B cell (primary cell): ENCODE data around the gene TRMT11. TPM values are rescaled to one million over a fixed set of nuclear protein-coding genes. Genes with fewer than 3 reads are reported as not detected.

ENCODE experiments used
- ATAC-seq: fragments of 200-7000 bp; cut with Tn5 transposase; one replicate; pipeline ENCODE4 v1.10.0; 2021; ENCODE audit warnings: low read depth, mild to moderate bottlenecking, moderate number of reproducible peaks, moderate library complexity
- CTCF ChIA-PET: fragments of 350-600 bp; sonication (Branson Sonifier 250); formaldehyde crosslinking; loops from one replicate; lab custom pipeline; 2021; ENCODE audit warnings: antibody characterized with exemption, inconsistent platforms; lab: Charles Lee
- POLR2A ChIA-PET: fragments of 350-600 bp; sonication (Branson Sonifier 250); formaldehyde crosslinking; loops from one replicate; lab custom pipeline; 2021; ENCODE audit warnings: antibody characterized with exemption; lab: Charles Lee
- DNase-seq: peaks from one replicate; pipeline ENCODE4 v3.0.0; 2013
- H2AFZ ChIP-seq: 2 replicates; pipeline ENCODE4 v1.6.1; 2012; ENCODE audit warnings: mild to moderate bottlenecking, low read depth, low read length; ENCODE audit not compliant: insufficient read depth, poor library complexity, severe bottlenecking
- H3K27ac ChIP-seq, 2 donors: 1 replicate in 1 of 2; 2 replicates in 1 of 2; pipeline ENCODE4 v1.5.1; 2012 to 2013; ENCODE audit warnings: low read length in 2 of 2, mild to moderate bottlenecking in 2 of 2, moderate library complexity in 1 of 2
- H3K27me3 ChIP-seq, 4 experiments: fragments of 200-600 bp in 1 of 4; sonication (generic) in 1 of 4; replicated peaks in 1 of 4; 1 replicate in 2 of 4; 2 replicates in 2 of 4; pipeline versions ENCODE4 v1.6.1 to v1.7.0; 2013 to 2016; ENCODE audit warnings: low read length in 3 of 4, mild to moderate bottlenecking in 2 of 4, mixed read lengths in 1 of 4, moderate library complexity in 1 of 4; ENCODE audit not compliant: insufficient read depth in 4 of 4, control insufficient read depth in 3 of 4; ENCODE audit errors: control extremely low read depth in 1 of 4
- H3K36me3 ChIP-seq, 2 experiments: replicated peaks in 1 of 2; 1 replicate in 1 of 2; 2 replicates in 1 of 2; pipeline versions ENCODE4 v1.6.1 to v1.7.1; 2013; ENCODE audit warnings: low read length in 1 of 2; ENCODE audit not compliant: insufficient read depth in 2 of 2, control insufficient read depth in 1 of 2; ENCODE audit errors: control extremely low read depth in 1 of 2, extremely low read depth in 1 of 2
- H3K4me1 ChIP-seq, 2 donors: fragments of 200-600 bp in 1 of 2; sonication (generic) in 1 of 2; 1 replicate in 1 of 2; 2 replicates in 1 of 2; pipeline versions ENCODE4 v1.5.1 to v1.6.1; 2013 to 2017; ENCODE audit warnings: low read length in 2 of 2; ENCODE audit not compliant: control insufficient read depth in 2 of 2, insufficient read depth in 2 of 2
- H3K4me2 ChIP-seq: replicated peaks from 2 replicates; pipeline ENCODE3; 2012; ENCODE audit warnings: mild to moderate bottlenecking, low read depth, low read length; ENCODE audit not compliant: poor library complexity, severe bottlenecking
- H3K4me3 ChIP-seq, 5 experiments: fragments of 200-600 bp in 1 of 5; sonication (generic) in 1 of 5; 1 replicate in 3 of 5; 2 replicates in 2 of 5; pipeline versions ENCODE4 v1.5.1 to v1.7.0; 2011 to 2016; ENCODE audit warnings: low read length in 4 of 5, mild to moderate bottlenecking in 4 of 5, low read depth in 2 of 5, control low read depth in 1 of 5, moderate library complexity in 1 of 5; ENCODE audit not compliant: insufficient read depth in 1 of 5; ENCODE audit errors: control extremely low read depth in 1 of 5, extremely low read depth in 1 of 5
- H3K79me2 ChIP-seq: fragments of 200-600 bp; sonication (generic); one replicate; pipeline ENCODE4 v1.6.0; 2016; ENCODE audit warnings: low read length; ENCODE audit not compliant: control insufficient read depth, insufficient read depth
- H3K9ac ChIP-seq: fragments of 200-600 bp; sonication (generic); 2 replicates; pipeline ENCODE4 v1.6.1; 2017; ENCODE audit warnings: mild to moderate bottlenecking, low read length, moderate library complexity
- H3K9me3 ChIP-seq, 3 donors: one replicate each; pipeline versions ENCODE4 v1.6.1 to v1.7.1; 2013; ENCODE audit warnings: low read length in 2 of 3; ENCODE audit not compliant: control insufficient read depth in 2 of 3, insufficient read depth in 1 of 3; ENCODE audit errors: control extremely low read depth in 1 of 3
- H4K20me1 ChIP-seq: 2 replicates; pipeline ENCODE4 v1.6.0; 2012; ENCODE audit warnings: mild to moderate bottlenecking, low read length; ENCODE audit not compliant: insufficient read depth, control insufficient read depth, poor library complexity, severe bottlenecking
- H3K27ac Mint-ChIP-seq: one replicate; pipeline ENCODE4 v1.8.0; 2021; ENCODE audit warnings: mixed read lengths
- H3K27me3 Mint-ChIP-seq: one replicate; pipeline ENCODE4 v1.8.0; 2021; ENCODE audit warnings: mixed read lengths
- H3K4me1 Mint-ChIP-seq: one replicate; pipeline ENCODE4 v1.8.0; 2021; ENCODE audit warnings: mixed read lengths
- H3K4me3 Mint-ChIP-seq: one replicate; pipeline ENCODE4 v1.8.0; 2021; ENCODE audit warnings: mixed read lengths
- H3K9me3 Mint-ChIP-seq: one replicate; pipeline ENCODE4 v1.8.0; 2022; ENCODE audit warnings: mixed read lengths; ENCODE audit not compliant: insufficient read depth
- EZH2 ChIP-seq: IDR thresholded peaks from 2 replicates; pipeline ENCODE4 v1.6.1; 2012; ENCODE audit warnings: borderline replicate concordance, low read depth, mild to moderate bottlenecking, moderate library complexity, low read length; ENCODE audit not compliant: insufficient read depth, poor library complexity, severe bottlenecking
- WGBS: methylation state at CpG from one replicate; pipeline ENCODE4 v1.1.5; 2013; ENCODE audit warnings: missing lambda C conversion rate; ENCODE audit not compliant: insufficient coverage; 5-methylcytosine and 5-hydroxymethylcytosine counted together
- intact Hi-C: fragments of 100-400 bp; cut with micrococcal nuclease; formaldehyde crosslinking; loops from one replicate; pipeline ENCODE4 v1.10.0; 2022
- polyA plus RNA-seq: library from polyadenylated mRNA; depleted of rRNA; stranded (reverse); fragments of >200 nt; gene quantifications from 2 replicates; pipeline ENCODE4 v1.2.3, GENCODE V29; 2012
- total RNA-seq, 2 donors: library from RNA; stranded (reverse); fragments of 120-200 nt in 1 of 2; gene quantifications; 1 replicate in 1 of 2; 2 replicates in 1 of 2; pipeline versions ENCODE4 v1.2.3 to v1.2.4, GENCODE V29; 2013 to 2022
- TF ChIP-seq, protein P1 (sequence below): fragments of 200-600 bp; IDR thresholded peaks from one replicate; pipeline ENCODE4 v1.8.0; 2022; ENCODE audit warnings: antibody characterized with exemption, mild to moderate bottlenecking

The TRMT11 gene
- total and polyA plus RNA-seq, 2 donors (not counting 1 experiment from before 2014, with no cell fraction given): 12.1 to 30.4 TPM

GRCh38 chr6:125956506-125957390 is 29.6 kb upstream of the TRMT11 start, which contains the start of gene HINT3:
Gene HINT3 (plus strand): TSS chr6:125956770. CDS start chr6:125956978, 208 bp downstream.
- Mint-ChIP-seq H3K9me3 (no peaks in the 10 kb centered on the region), H3K4me1 (peaks cover 8% of the 10 kb centered on the region), H3K27ac (peak within 1 kb of the TSS; percentile 71), H3K27me3 (peaks cover 8% of the 10 kb centered on the region), H3K4me3 (no peak within 1 kb of the TSS)
- TF ChIP-seq, protein P1, sequence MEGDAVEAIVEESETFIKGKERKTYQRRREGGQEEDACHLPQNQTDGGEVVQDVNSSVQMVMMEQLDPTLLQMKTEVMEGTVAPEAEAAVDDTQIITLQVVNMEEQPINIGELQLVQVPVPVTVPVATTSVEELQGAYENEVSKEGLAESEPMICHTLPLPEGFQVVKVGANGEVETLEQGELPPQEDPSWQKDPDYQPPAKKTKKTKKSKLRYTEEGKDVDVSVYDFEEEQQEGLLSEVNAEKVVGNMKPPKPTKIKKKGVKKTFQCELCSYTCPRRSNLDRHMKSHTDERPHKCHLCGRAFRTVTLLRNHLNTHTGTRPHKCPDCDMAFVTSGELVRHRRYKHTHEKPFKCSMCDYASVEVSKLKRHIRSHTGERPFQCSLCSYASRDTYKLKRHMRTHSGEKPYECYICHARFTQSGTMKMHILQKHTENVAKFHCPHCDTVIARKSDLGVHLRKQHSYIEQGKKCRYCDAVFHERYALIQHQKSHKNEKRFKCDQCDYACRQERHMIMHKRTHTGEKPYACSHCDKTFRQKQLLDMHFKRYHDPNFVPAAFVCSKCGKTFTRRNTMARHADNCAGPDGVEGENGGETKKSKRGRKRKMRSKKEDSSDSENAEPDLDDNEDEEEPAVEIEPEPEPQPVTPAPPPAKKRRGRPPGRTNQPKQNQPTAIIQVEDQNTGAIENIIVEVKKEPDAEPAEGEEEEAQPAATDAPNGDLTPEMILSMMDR: peak; percentile 99
- no peak for TF ChIP-seq EZH2
- Histone ChIP-seq H2AFZ (peak within 1 kb of the TSS; percentile 96), H3K9me3 (no peaks in the 10 kb centered on the region), H3K4me1 (peaks cover 27% of the 10 kb centered on the region in 2 donors), H3K79me2 (peaks cover 58% of the 10 kb centered on the region), H3K4me3 (peak within 1 kb of the TSS; percentile 50 to 96 (median 87)), H3K36me3 (peaks cover 0 to 12% of the 10 kb centered on the region in 2 experiments), H3K27ac (peak within 1 kb of the TSS; percentile 97 to 98), H3K4me2 (peak within 1 kb of the TSS; percentile 89), H4K20me1 (peaks cover 35% of the 10 kb centered on the region), H3K9ac (peak within 1 kb of the TSS; percentile 99), H3K27me3 (no peaks in the 10 kb centered on the region)
- DNase-seq (peak; percentile 98), ATAC-seq (peak; percentile 86)
- intact Hi-C loops: loop anchor here (1.0 to 2.0 kb wide), 7 partner anchors 18 to 654 kb away; partner anchors contain the start of genes NCOA7 and TRMT11
- WGBS: under 1% methylated on average over 82 of the region's 82 CpGs
- ChIA-PET POLR2A (interaction anchor here (0.8 to 3.2 kb wide), 6 partner anchors 29 to 655 kb away, joined by 3 to 22 read pairs (median 4); partner anchors contain the start of genes HDDC2, NCOA7 and TRMT11), CTCF (interaction anchor here (0.6 to 7.3 kb wide), 33 partner anchors 9 to 655 kb away, joined by 3 to 130 read pairs (median 5); partner anchors contain the start of genes HDDC2, NCOA7 and TRMT11)
